Mesendoderm (in vitro differentiated cells): Measurements from ENCODE around the gene DMWD.
A peak's percentile ranks its signal among the peaks of the same experiment; 100 is the strongest.

Experiments
- DNase-seq: peaks from one replicate; pipeline ENCODE4 v3.0.0; 2013
- H2AK5ac ChIP-seq: 2 replicates; pipeline ENCODE4 v1.6.1; 2013; ENCODE audit warnings: low read length, inconsistent platforms
- H2BK120ac ChIP-seq: 2 replicates; pipeline ENCODE4 v1.6.1; 2013; ENCODE audit warnings: low read depth, mild to moderate bottlenecking, low read length, moderate library complexity, mixed read lengths
- H2BK15ac ChIP-seq: replicated peaks from 2 replicates; pipeline ENCODE4 v1.6.1; 2013; ENCODE audit warnings: low read depth, mild to moderate bottlenecking, moderate library complexity
- H2BK5ac ChIP-seq: 2 replicates; pipeline ENCODE4 v1.6.1; 2013; ENCODE audit warnings: low read length, inconsistent platforms
- H3K18ac ChIP-seq: 2 replicates; pipeline ENCODE4 v1.6.1; 2013; ENCODE audit warnings: mild to moderate bottlenecking, low read length, mixed read lengths
- H3K23ac ChIP-seq: one replicate; pipeline ENCODE4 v1.6.1; 2013; ENCODE audit warnings: low read length
- H3K27ac ChIP-seq: 2 replicates; pipeline ENCODE4 v1.5.1; 2013; ENCODE audit warnings: low read depth, mild to moderate bottlenecking, inconsistent platforms, low read length, moderate library complexity
- H3K27me3 ChIP-seq: 2 replicates; pipeline ENCODE4 v1.6.1; 2013; ENCODE audit warnings: low read length, control low read depth, mild to moderate bottlenecking, inconsistent platforms; ENCODE audit not compliant: insufficient read depth, poor library complexity
- H3K36me3 ChIP-seq: 2 replicates; pipeline ENCODE4 v1.6.1; 2013; ENCODE audit warnings: low read length, inconsistent platforms; ENCODE audit not compliant: control insufficient read depth, insufficient read depth
- H3K4ac ChIP-seq: one replicate; pipeline ENCODE4 v1.6.1; 2013; ENCODE audit warnings: low read depth, mild to moderate bottlenecking, low read length, moderate library complexity
- H3K4me1 ChIP-seq: 2 replicates; pipeline ENCODE4 v1.6.1; 2013; ENCODE audit warnings: low read depth, low read length, inconsistent platforms; ENCODE audit not compliant: control insufficient read depth
- H3K4me2 ChIP-seq: 2 replicates; pipeline ENCODE4 v1.6.1; 2013; ENCODE audit warnings: low read length
- H3K4me3 ChIP-seq: 2 replicates; pipeline ENCODE4 v1.5.1; 2013; ENCODE audit warnings: mild to moderate bottlenecking, low read length
- H3K56ac ChIP-seq: one replicate; pipeline ENCODE4 v1.6.1; 2013; ENCODE audit warnings: low read length
- H3K79me1 ChIP-seq: 2 replicates; pipeline ENCODE4 v1.6.1; 2013; ENCODE audit warnings: low read length, inconsistent platforms
- H3K79me2 ChIP-seq: 2 replicates; pipeline ENCODE4 v1.6.1; 2013; ENCODE audit warnings: mild to moderate bottlenecking, low read length; ENCODE audit not compliant: control insufficient read depth, insufficient read depth
- H3K9ac ChIP-seq: 2 replicates; pipeline ENCODE4 v1.6.1; 2013; ENCODE audit warnings: low read length, inconsistent platforms
- H4K5ac ChIP-seq: one replicate; pipeline ENCODE4 v1.6.1; 2013; ENCODE audit warnings: low read length
- H4K8ac ChIP-seq: one replicate; pipeline ENCODE4 v1.6.1; 2013; ENCODE audit warnings: low read depth, mild to moderate bottlenecking, control low read depth, low read length, moderate library complexity
- WGBS: extraction: QIAGEN DNeasy Blood & Tissue Kit; methylation state at CpG from one replicate; pipeline ENCODE4 v1.1.7; 2013; ENCODE audit warnings: low lambda C conversion rate, missing lambda C conversion rate; ENCODE audit not compliant: insufficient coverage; ENCODE audit errors: extremely low coverage; 5-methylcytosine and 5-hydroxymethylcytosine counted together

The DMWD gene

GRCh38 chr19:45768984-45769782 is 23.5 kb downstream of the DMWD start, which contains the start of gene SIX5:
Gene SIX5 (minus strand): TSS chr19:45769252. CDS start chr19:45768844, 408 bp downstream.
- Histone ChIP-seq H4K8ac (peak within 1 kb of the TSS; percentile 69), H3K9ac (peak within 1 kb of the TSS; percentile 100), H2AK5ac (peak within 1 kb of the TSS; percentile 100), H3K36me3 (no peaks in the 10 kb centered on the region), H4K5ac (no peak within 1 kb of the TSS), H3K79me1 (no peaks in the 10 kb centered on the region), H3K4me2 (peak within 1 kb of the TSS; percentile 100), H3K18ac (peak within 1 kb of the TSS; percentile 94), H2BK15ac (no peak within 1 kb of the TSS), H2BK5ac (peak within 1 kb of the TSS; percentile 99), H3K4me1 (peaks cover 8% of the 10 kb centered on the region), H2BK120ac (peak within 1 kb of the TSS; percentile 48), H3K56ac (peak within 1 kb of the TSS; percentile 100), H3K27me3 (no peaks in the 10 kb centered on the region), H3K4ac (peak within 1 kb of the TSS; percentile 94), H3K27ac (peak within 1 kb of the TSS; percentile 98), H3K79me2 (no peaks in the 10 kb centered on the region), H3K4me3 (peak within 1 kb of the TSS; percentile 95), H3K23ac (peak within 1 kb of the TSS; percentile 98)
- DNase-seq, result peak; percentile 99
- no CpG with 5 or more reads among the region's 70 CpGs for WGBS

GRCh38 chr19:45768655-45768983 is 24.0 kb downstream of the DMWD start:
- Histone ChIP-seq H3K27ac (peak overlapping the region; percentile 98), H3K56ac (peak overlapping the region; percentile 100), H2BK5ac (peak overlapping the region; percentile 99), H3K4ac (peak overlapping the region; percentile 94), H3K4me2 (peak overlapping the region; percentile 99), H3K36me3 (no peaks in the 10 kb centered on the region), H2BK15ac (no peak overlapping the region), H3K27me3 (no peaks in the 10 kb centered on the region), H4K8ac (peak overlapping the region; percentile 69), H3K4me3 (peak overlapping the region; percentile 95), H2BK120ac (peak overlapping the region; percentile 48), H2AK5ac (peak overlapping the region; percentile 100), H4K5ac (no peak overlapping the region), H3K4me1 (peaks cover 8% of the 10 kb centered on the region), H3K9ac (peak overlapping the region; percentile 100), H3K79me2 (no peaks in the 10 kb centered on the region), H3K23ac (peak overlapping the region; percentile 98), H3K79me1 (no peaks in the 10 kb centered on the region), H3K18ac (peak overlapping the region; percentile 94)
- peak; percentile 60 for DNase-seq
- no CpG with 5 or more reads among the region's 33 CpGs for WGBS

- Histone ChIP-seq H3K18ac (peak overlapping the region; percentile 94), H3K23ac (peak overlapping the region; percentile 98), H3K27me3 (no peaks in the 10 kb centered on the region), H2BK5ac (no peak overlapping the region), H2AK5ac (no peak overlapping the region), H3K56ac (peak overlapping the region; percentile 100), H3K4ac (peak overlapping the region; percentile 94), H3K4me3 (peak overlapping the region; percentile 81), H3K4me2 (peak overlapping the region; percentile 96), H3K79me2 (no peaks in the 10 kb centered on the region), H3K79me1 (no peaks in the 10 kb centered on the region), H4K8ac (no peak overlapping the region), H2BK120ac (peak overlapping the region; percentile 48), H3K4me1 (peaks cover 8% of the 10 kb centered on the region), H4K5ac (no peak overlapping the region), H2BK15ac (no peak overlapping the region), H3K27ac (peak overlapping the region; percentile 98), H3K9ac (peak overlapping the region; percentile 100), H3K36me3 (no peaks in the 10 kb centered on the region)
- DNase-seq, result peak; percentile 80
- no CpG with 5 or more reads among the region's 102 CpGs for WGBS
Observed at GRCh38 chr19:45767881-45768654, 24.6 kb downstream of the DMWD start.

GRCh38 chr19:45767410-45767880 is 25.2 kb downstream of the DMWD start:
- no peak overlapping the region for H2BK15ac ChIP-seq
- peak overlapping the region; percentile 77 for H3K18ac ChIP-seq
- no peaks in the 10 kb centered on the region for H3K79me1 ChIP-seq
- peak overlapping the region; percentile 1 for H2BK120ac ChIP-seq
- no peaks in the 10 kb centered on the region for H3K36me3 ChIP-seq
- peak overlapping the region; percentile 100 for H3K56ac ChIP-seq
- no peak overlapping the region for H4K8ac ChIP-seq
- H3K23ac ChIP-seq, result peak overlapping the region; percentile 98
- no peak overlapping the region for H4K5ac ChIP-seq
- H3K4me1 ChIP-seq, result peaks cover 8% of the 10 kb centered on the region
- H3K27me3 ChIP-seq, result no peaks in the 10 kb centered on the region
- no peaks in the 10 kb centered on the region for H3K79me2 ChIP-seq
- peak overlapping the region; percentile 81 for H3K4me3 ChIP-seq
- peak overlapping the region; percentile 58 for H3K4ac ChIP-seq
- peak overlapping the region; percentile 100 for H3K9ac ChIP-seq
- H2AK5ac ChIP-seq, result no peak overlapping the region
- H3K27ac ChIP-seq, result peak overlapping the region; percentile 67
- peak overlapping the region; percentile 96 for H3K4me2 ChIP-seq
- no peak overlapping the region for H2BK5ac ChIP-seq
- peak; percentile 66 for DNase-seq
- WGBS, result no CpG with 5 or more reads among the region's 31 CpGs

GRCh38 chr19:45766869-45767346 is 25.7 kb downstream of the DMWD start:
- Histone ChIP-seq H3K79me2 (no peaks in the 10 kb centered on the region), H3K56ac (peak overlapping the region; percentile 100), H3K4me1 (peaks cover 8% of the 10 kb centered on the region), H2BK5ac (peak overlapping the region; percentile 5), H3K4me2 (peak overlapping the region; percentile 96), H3K18ac (peak overlapping the region; percentile 77), H3K4ac (peak overlapping the region; percentile 58), H3K79me1 (no peaks in the 10 kb centered on the region), H3K9ac (peak overlapping the region; percentile 100), H3K36me3 (no peaks in the 10 kb centered on the region), H2AK5ac (no peak overlapping the region), H3K27ac (peak overlapping the region; percentile 67), H3K27me3 (no peaks in the 10 kb centered on the region), H2BK120ac (peak overlapping the region; percentile 1), H2BK15ac (no peak overlapping the region), H3K23ac (no peak overlapping the region), H4K8ac (no peak overlapping the region), H4K5ac (no peak overlapping the region), H3K4me3 (no peak overlapping the region)
- no peak for DNase-seq
- WGBS, result no CpG with 5 or more reads among the region's 24 CpGs
